Mucosa of descending colon (tissue), 3 donors: ENCODE results near the gene PRAMEF1. TPM values are rescaled to one million over a fixed set of nuclear protein-coding genes. Genes with fewer than 3 reads are reported as not detected.
"Not testable (repeated sequence)": the region's sequence is repeated elsewhere in the genome, so short reads cannot be mapped to it uniquely, and the experiment has no call there.

Source experiments
- ATAC-seq: fragments of 200-7000 bp; cut with Tn5 transposase; one replicate; pipeline ENCODE4 v1.9.1; 2020; ENCODE audit warnings: mild to moderate bottlenecking, moderate library complexity
- DNase-seq, 3 donors: peaks; one replicate each; pipeline ENCODE4 v3.0.0-alpha.2; 2020
- H3K36me3 ChIP-seq: fragments of 200-600 bp; one replicate; pipeline ENCODE4 v1.8.0; 2021; ENCODE audit warnings: low read depth, mild to moderate bottlenecking
- H3K4me1 ChIP-seq: fragments of 200-600 bp; one replicate; pipeline ENCODE4 v1.8.0; 2021; ENCODE audit warnings: low read depth, mild to moderate bottlenecking
- H3K4me3 ChIP-seq: fragments of 200-600 bp; one replicate; pipeline ENCODE4 v1.8.0; 2021; ENCODE audit warnings: mild to moderate bottlenecking
- H3K9me3 ChIP-seq: fragments of 200-600 bp; one replicate; pipeline ENCODE4 v1.8.0; 2021; ENCODE audit warnings: mild to moderate bottlenecking
- intact Hi-C, 2 donors: fragments of 100-400 bp; cut with DNase I in 1 of 2; cut with micrococcal nuclease in 1 of 2; formaldehyde crosslinking; loops; one replicate each; pipeline versions ENCODE4 v1.11.0 to v1.11.1; 2022; cut with DNase I, micrococcal nuclease
- total RNA-seq, 3 donors: library from RNA; stranded (reverse); fragmentation: NEBNext Ultra II Directional in 2 of 3; extraction: Animal tissue kit (Norgen Biotek cat#: 25700) in 2 of 3; gene quantifications; one replicate each; pipeline versions ENCODE4 v1.2.1 to v1.2.4, GENCODE V29; 2021 to 2023
- TF ChIP-seq, protein P1 (sequence below): fragments of 200-600 bp; IDR thresholded peaks from one replicate; pipeline ENCODE4 v1.8.0; 2022; ENCODE audit warnings: antibody characterized with exemption, mild to moderate bottlenecking
- donor health status: DM: no; HTN: no; CAD: no; lungs with moderate emphysema.
- donor health status: DM: no; HTN: no; CAD: no.
- donor health status: DM: no; HTN: yes; CAD: no.

PRAMEF1 gene
- total RNA-seq, 3 donors from 2014 or later, result not detected

GRCh38 chr1:12776801-12777557 lies 14.2 kb upstream of the PRAMEF1 start:
- no peak for DNase-seq
- ATAC-seq, result no peak
- no peak overlapping the region for H3K4me3 ChIP-seq
- H3K36me3 ChIP-seq, result no peaks in the 10 kb centered on the region
- H3K9me3 ChIP-seq, result no peaks in the 10 kb centered on the region
- intact Hi-C loops, result no loop called here
- TF ChIP-seq, protein P1, sequence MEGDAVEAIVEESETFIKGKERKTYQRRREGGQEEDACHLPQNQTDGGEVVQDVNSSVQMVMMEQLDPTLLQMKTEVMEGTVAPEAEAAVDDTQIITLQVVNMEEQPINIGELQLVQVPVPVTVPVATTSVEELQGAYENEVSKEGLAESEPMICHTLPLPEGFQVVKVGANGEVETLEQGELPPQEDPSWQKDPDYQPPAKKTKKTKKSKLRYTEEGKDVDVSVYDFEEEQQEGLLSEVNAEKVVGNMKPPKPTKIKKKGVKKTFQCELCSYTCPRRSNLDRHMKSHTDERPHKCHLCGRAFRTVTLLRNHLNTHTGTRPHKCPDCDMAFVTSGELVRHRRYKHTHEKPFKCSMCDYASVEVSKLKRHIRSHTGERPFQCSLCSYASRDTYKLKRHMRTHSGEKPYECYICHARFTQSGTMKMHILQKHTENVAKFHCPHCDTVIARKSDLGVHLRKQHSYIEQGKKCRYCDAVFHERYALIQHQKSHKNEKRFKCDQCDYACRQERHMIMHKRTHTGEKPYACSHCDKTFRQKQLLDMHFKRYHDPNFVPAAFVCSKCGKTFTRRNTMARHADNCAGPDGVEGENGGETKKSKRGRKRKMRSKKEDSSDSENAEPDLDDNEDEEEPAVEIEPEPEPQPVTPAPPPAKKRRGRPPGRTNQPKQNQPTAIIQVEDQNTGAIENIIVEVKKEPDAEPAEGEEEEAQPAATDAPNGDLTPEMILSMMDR, result no peak
- no peaks in the 10 kb centered on the region for H3K4me1 ChIP-seq

GRCh38 chr1:12778061-12778460 lies 13.1 kb upstream of the PRAMEF1 start:
- ATAC-seq (no peak), DNase-seq (no peak)
- H3K36me3 ChIP-seq, result no peaks in the 10 kb centered on the region
- no peaks in the 10 kb centered on the region for H3K9me3 ChIP-seq
- intact Hi-C loops, result no loop called here
- H3K4me1 ChIP-seq, result no peaks in the 10 kb centered on the region
- TF ChIP-seq, protein P1, result no peak
- no peak overlapping the region for H3K4me3 ChIP-seq

- DNase-seq (no peak), ATAC-seq (no peak)
- Histone ChIP-seq H3K9me3 (peaks cover 2% of the 10 kb centered on the region), H3K36me3 (no peaks in the 10 kb centered on the region), H3K4me1 (no peaks in the 10 kb centered on the region), H3K4me3 (no peak overlapping the region)
- intact Hi-C loops, result no loop called here
- TF ChIP-seq, protein P1, result no peak
These were observed 12.3 kb upstream of the PRAMEF1 start for GRCh38 chr1:12778907-12779306.

- DNase-seq, H3K4me1 ChIP-seq, ATAC-seq, H3K4me3 ChIP-seq, intact Hi-C loops, H3K36me3 ChIP-seq: not testable (repeated sequence)
- peaks cover 25% of the 10 kb centered on the region for H3K9me3 ChIP-seq
These were observed 9.7 kb upstream of the PRAMEF1 start for GRCh38 chr1:12781488-12781887.

DNA sequence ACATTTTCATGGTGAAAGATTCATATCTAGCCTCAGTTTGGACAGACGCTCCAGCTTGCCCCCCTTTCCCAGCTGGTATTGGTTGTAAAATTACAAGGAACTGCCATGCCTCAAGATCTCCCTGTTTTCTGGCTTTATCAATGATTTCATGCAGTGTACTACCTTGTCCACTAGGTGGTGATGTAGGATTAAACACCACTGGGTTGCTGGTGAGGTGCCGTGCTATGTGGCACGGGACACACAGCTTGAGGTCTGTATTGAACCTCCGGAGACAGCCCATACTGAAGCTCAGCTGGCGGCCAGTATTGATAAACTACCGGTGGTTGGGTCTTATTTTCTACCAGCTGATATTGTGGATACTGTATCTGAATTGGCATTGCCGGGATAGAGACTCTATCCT lies 7.4 kb upstream of the PRAMEF1 start:
- DNase-seq, H3K4me1 ChIP-seq, intact Hi-C loops, H3K4me3 ChIP-seq, ATAC-seq, H3K36me3 ChIP-seq: not testable (repeated sequence)
- H3K9me3 ChIP-seq, result peaks cover 27% of the 10 kb centered on the region

DNA sequence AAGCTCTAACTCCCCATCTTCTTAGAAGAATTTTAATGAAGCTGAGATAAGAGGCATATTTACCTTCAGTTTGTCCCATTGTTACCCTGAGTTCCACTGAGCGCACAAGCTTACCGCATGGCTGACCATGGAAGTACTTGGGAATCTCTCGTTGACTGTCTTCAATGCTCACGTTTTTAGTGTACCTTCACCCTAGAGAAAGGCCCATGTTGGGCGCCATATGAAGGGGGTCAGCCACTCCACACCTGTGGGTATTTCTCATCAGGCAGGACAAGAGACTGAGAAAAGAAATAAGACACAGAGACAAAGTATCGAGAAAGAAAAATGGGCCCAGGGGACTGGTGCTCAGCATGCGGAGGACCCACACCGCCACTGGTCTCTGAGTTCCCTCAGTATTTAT lies 6.5 kb upstream of the PRAMEF1 start:
- intact Hi-C loops, H3K4me1 ChIP-seq, H3K36me3 ChIP-seq, H3K4me3 ChIP-seq, ATAC-seq: not testable (repeated sequence)
- peaks cover 27% of the 10 kb centered on the region for H3K9me3 ChIP-seq
- DNase-seq, result peak in 1 of 3 donors; percentile 4

GRCh38 chr1:12798911-12799310 lies 7.7 kb downstream of the PRAMEF1 start:
- ATAC-seq, result no peak
- Histone ChIP-seq H3K9me3 (no peaks in the 10 kb centered on the region), H3K4me3 (no peak overlapping the region), H3K36me3 (no peaks in the 10 kb centered on the region), H3K4me1 (no peaks in the 10 kb centered on the region)
- TF ChIP-seq, protein P1, result no peak
- intact Hi-C loops, result no loop called here
- DNase-seq, result no peak
